ENCODE results near the gene TRIM28. TPM values are rescaled to one million over a fixed set of nuclear protein-coding genes. Genes with fewer than 3 reads are reported as not detected.

Gene TRIM28
- total RNA-seq, 2 donors from 2014 or later, result 809 to 859 TPM

DNA sequence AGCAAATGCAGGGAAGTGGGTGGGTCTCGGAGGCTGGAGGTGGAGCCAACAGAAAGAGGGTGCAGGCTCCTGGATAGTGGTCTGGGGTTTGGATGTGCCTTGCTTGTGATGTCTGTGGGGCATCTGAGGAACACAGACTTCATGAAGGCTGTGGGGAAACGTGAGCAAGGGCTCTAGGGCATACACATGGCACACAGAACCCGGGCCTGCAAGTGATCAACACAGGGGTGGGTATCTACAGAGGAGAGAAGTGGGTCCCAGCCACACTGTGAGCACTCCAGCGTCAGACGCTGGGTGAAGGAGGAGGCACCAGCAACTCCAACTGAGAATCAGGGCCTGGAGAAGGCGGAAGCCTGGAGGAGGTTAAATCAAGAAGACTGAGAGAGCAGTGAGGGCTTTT lies 20.0 kb downstream of the TRIM28 start:
- H3K9me3 Mint-ChIP-seq, result no peaks in the 10 kb centered on the region
- Histone ChIP-seq H3K9me3 (ENCODE audit: control insufficient read depth, low read length) (no peaks in the 10 kb centered on the region), H3K27ac (ENCODE audit: low read depth, low read length) (no peak overlapping the region), H3K36me3 (ENCODE audit: control insufficient read depth, insufficient read depth, low read length) (peaks cover 16% of the 10 kb centered on the region), H3K27me3 (ENCODE audit: control insufficient read depth, insufficient read depth, low read length, poor library complexity, severe bottlenecking) (peaks cover 6% of the 10 kb centered on the region), H3K9ac (ENCODE audit: extremely low read depth, low read length, poor library complexity, severe bottlenecking) (no peak overlapping the region), H3K4me3 (ENCODE audit: low read length) (no peak overlapping the region), H3K4me1 (ENCODE audit: control insufficient read depth, insufficient read depth, low read length) (no peaks in the 10 kb centered on the region)
- H3K36me3 Mint-ChIP-seq (ENCODE audit: low read depth), result peaks cover 16% of the 10 kb centered on the region
- H3K27ac Mint-ChIP-seq, result peak overlapping the region; percentile 23
- no peak for TF ChIP-seq CTCF (conservative IDR thresholded peaks at IDR 0.05)
- 90 to 94% methylated on average over 6 of the region's 6 CpGs for WGBS, 2 experiments (ENCODE audit: insufficient coverage in 1 of 2, insufficient read length in 1 of 2)
- DNase-seq, result peak; percentile 32
- no peaks in the 10 kb centered on the region for H3K4me1 Mint-ChIP-seq
- H3K27me3 Mint-ChIP-seq (ENCODE audit: insufficient read depth), result peaks cover 2% of the 10 kb centered on the region
- H3K4me3 Mint-ChIP-seq, result no peak overlapping the region

DNA sequence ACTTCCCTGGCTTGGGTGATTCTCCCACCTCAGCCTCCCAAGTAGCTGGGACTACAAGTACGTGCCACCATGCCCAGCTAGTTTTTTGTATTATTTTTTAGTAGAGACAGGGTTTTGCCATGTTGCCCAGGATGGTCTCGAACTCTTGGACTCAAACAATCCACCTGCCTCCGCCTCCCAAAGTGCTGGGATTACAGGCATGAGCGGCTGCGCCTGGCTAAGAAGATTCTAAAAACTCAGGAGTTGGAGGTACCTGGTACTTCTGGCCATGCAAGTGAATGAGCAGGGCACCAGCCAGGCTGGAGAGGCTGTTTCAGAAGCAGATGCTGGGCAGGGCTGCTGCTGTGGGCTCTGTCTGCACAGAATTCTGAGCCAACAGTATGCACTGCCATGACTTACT lies 23.1 kb downstream of the TRIM28 start:
- H3K36me3 Mint-ChIP-seq (ENCODE audit: low read depth), result peaks cover 18% of the 10 kb centered on the region
- no peak for DNase-seq
- no peak overlapping the region for H3K27ac ChIP-seq (ENCODE audit: low read depth, low read length)

GRCh38 chr19:58568453-58569130 lies 24.7 kb downstream of the TRIM28 start:
- no peaks in the 10 kb centered on the region for H3K4me1 ChIP-seq (ENCODE audit: control insufficient read depth, insufficient read depth, low read length)
- 90 to 94% methylated on average over 3 to 4 of the region's 4 CpGs for WGBS, 2 experiments (ENCODE audit: insufficient coverage in 1 of 2, insufficient read length in 1 of 2)
- H3K4me1 Mint-ChIP-seq, result peaks cover 8% of the 10 kb centered on the region
- H3K36me3 Mint-ChIP-seq (ENCODE audit: low read depth), result peaks cover 17% of the 10 kb centered on the region
- DNase-seq, result no peak
- H3K27me3 ChIP-seq (ENCODE audit: control insufficient read depth, insufficient read depth, low read length, poor library complexity, severe bottlenecking), result no peaks in the 10 kb centered on the region
- H3K27me3 Mint-ChIP-seq (ENCODE audit: insufficient read depth), result no peaks in the 10 kb centered on the region
- H3K27ac Mint-ChIP-seq, result no peak overlapping the region
- H3K36me3 ChIP-seq (ENCODE audit: control insufficient read depth, insufficient read depth, low read length), result peaks cover 44% of the 10 kb centered on the region
- no peak for TF ChIP-seq CTCF (conservative IDR thresholded peaks at IDR 0.05)
- H3K4me3 ChIP-seq (ENCODE audit: low read length), result no peak overlapping the region
- H3K9me3 Mint-ChIP-seq, result no peaks in the 10 kb centered on the region
- no peak overlapping the region for H3K4me3 Mint-ChIP-seq
- H3K9me3 ChIP-seq (ENCODE audit: control insufficient read depth, low read length), result no peaks in the 10 kb centered on the region
- no peak overlapping the region for H3K9ac ChIP-seq (ENCODE audit: extremely low read depth, low read length, poor library complexity, severe bottlenecking)
- no peak overlapping the region for H3K27ac ChIP-seq (ENCODE audit: low read depth, low read length)

More for the DNA sequence above, 23.1 kb downstream of the TRIM28 start:
- peaks cover 44% of the 10 kb centered on the region for H3K36me3 ChIP-seq (ENCODE audit: control insufficient read depth, insufficient read depth, low read length)
- H3K9ac ChIP-seq (ENCODE audit: extremely low read depth, low read length, poor library complexity, severe bottlenecking), result no peak overlapping the region
- WGBS, 2 experiments (ENCODE audit: insufficient coverage in 1 of 2, insufficient read length in 1 of 2), result 97 to 98% methylated on average over 4 to 5 of the region's 5 CpGs
- H3K4me1 ChIP-seq (ENCODE audit: control insufficient read depth, insufficient read depth, low read length), result no peaks in the 10 kb centered on the region
- Mint-ChIP-seq H3K4me3 (no peak overlapping the region), H3K4me1 (peaks cover under 1% of the 10 kb centered on the region), H3K9me3 (no peaks in the 10 kb centered on the region), H3K27ac (no peak overlapping the region), H3K27me3 (ENCODE audit: insufficient read depth) (peaks cover 2% of the 10 kb centered on the region)
- TF ChIP-seq CTCF (conservative IDR thresholded peaks at IDR 0.05), result no peak
- H3K9me3 ChIP-seq (ENCODE audit: control insufficient read depth, low read length), result no peaks in the 10 kb centered on the region
- H3K4me3 ChIP-seq (ENCODE audit: low read length), result no peak overlapping the region
- peaks cover 5% of the 10 kb centered on the region for H3K27me3 ChIP-seq (ENCODE audit: control insufficient read depth, insufficient read depth, low read length, poor library complexity, severe bottlenecking)
